Karpas-422 (cell line): ENCODE data around the gene SMIM8. TPM values are rescaled to one million over a fixed set of nuclear protein-coding genes. Genes with fewer than 3 reads are reported as not detected.

Experiments
- DNase-seq: peaks from one replicate; pipeline ENCODE4 v3.0.0-alpha.2; 2015
- H2AFZ ChIP-seq: fragments of 200-600 bp; sonication (generic); 2 replicates; pipeline ENCODE4 v1.6.1; 2014; ENCODE audit warnings: antibody characterized with exemption, low read length, mixed read lengths
- H3K27ac ChIP-seq: fragments of 200-600 bp; sonication (generic); 2 replicates; pipeline ENCODE4 v1.5.1; 2014; ENCODE audit warnings: mild to moderate bottlenecking, low read length, moderate library complexity
- H3K27me3 ChIP-seq: fragments of 200-600 bp; sonication (generic); 2 replicates; pipeline ENCODE4 v1.6.1; 2014; ENCODE audit warnings: low read length, mixed read lengths
- H3K36me3 ChIP-seq: fragments of 200-600 bp; sonication (generic); 2 replicates; pipeline ENCODE4 v1.6.1; 2014; ENCODE audit warnings: low read length, mixed read lengths; ENCODE audit not compliant: insufficient read depth
- H3K4me1 ChIP-seq: fragments of 200-600 bp; sonication (generic); 2 replicates; pipeline ENCODE4 v1.6.1; 2014; ENCODE audit warnings: mild to moderate bottlenecking, low read length, mixed read lengths
- H3K4me2 ChIP-seq: fragments of 200-600 bp; sonication (generic); 2 replicates; pipeline ENCODE4 v1.6.1; 2014; ENCODE audit warnings: low read length, low read depth, mild to moderate bottlenecking; ENCODE audit not compliant: poor library complexity, severe bottlenecking
- H3K4me3 ChIP-seq: fragments of 200-600 bp; sonication (generic); 2 replicates; pipeline ENCODE4 v1.5.1; 2014; ENCODE audit warnings: mild to moderate bottlenecking, antibody characterized with exemption, low read length, mixed read lengths
- H3K79me2 ChIP-seq: fragments of 200-600 bp; sonication (generic); 2 replicates; pipeline ENCODE4 v1.6.1; 2014; ENCODE audit warnings: mild to moderate bottlenecking, low read length, mixed read lengths
- H3K9ac ChIP-seq: fragments of 200-600 bp; sonication (generic); 2 replicates; pipeline ENCODE4 v1.6.0; 2014; ENCODE audit warnings: low read length
- H3K9me2 ChIP-seq: fragments of 200-600 bp; sonication (generic), shearing (Covaris generic); replicated peaks from 2 replicates; pipeline ENCODE4 v1.6.0; 2014; ENCODE audit warnings: mild to moderate bottlenecking, low read length, moderate library complexity; ENCODE audit not compliant: insufficient read depth
- H3K9me3 ChIP-seq: fragments of 300-700, 200-600 bp; sonication (generic); 2 replicates; pipeline ENCODE4 v1.6.1; 2014; ENCODE audit warnings: low read length, mixed read lengths
- H4K20me1 ChIP-seq: fragments of 200-600 bp; sonication (generic); 2 replicates; pipeline ENCODE4 v1.6.1; 2014; ENCODE audit warnings: mild to moderate bottlenecking, antibody characterized with exemption, low read length, low read depth; ENCODE audit not compliant: insufficient read depth
- total RNA-seq: library from RNA; depleted of rRNA; stranded (reverse); fragments of >200 nt; shearing (Covaris generic); gene quantifications from 2 replicates; pipeline ENCODE4 v1.2.3, GENCODE V29; 2014; ENCODE audit warnings: low replicate concordance

SMIM8 gene
- total RNA-seq, 1 experiment from 2014 or later: 14.2 TPM

GRCh38 chr6:87356181-87356580 is 33.8 kb downstream of the SMIM8 start:
- Histone ChIP-seq H3K9ac (no peak overlapping the region), H3K36me3 (no peaks in the 10 kb centered on the region; the same call in 1 of the 2 replicates), H3K4me3 (no peak overlapping the region), H3K27me3 (no peaks in the 10 kb centered on the region), H3K27ac (no peak overlapping the region), H3K79me2 (no peaks in the 10 kb centered on the region), H4K20me1 (no peaks in the 10 kb centered on the region), H3K4me2 (no peak overlapping the region), H2AFZ (no peak overlapping the region), H3K9me3 (no peaks in the 10 kb centered on the region), H3K4me1 (peaks cover 6% of the 10 kb centered on the region), H3K9me2 (no peaks in the 10 kb centered on the region)
- DNase-seq: no peak

- Histone ChIP-seq H4K20me1 (no peaks in the 10 kb centered on the region), H3K79me2 (no peaks in the 10 kb centered on the region), H3K9ac (no peak overlapping the region)
Observed at GRCh38 chr6:87357479-87358196, 35.2 kb downstream of the SMIM8 start.

GRCh38 chr6:87364602-87365252 is 42.3 kb downstream of the SMIM8 start:
- no peak for DNase-seq
- Histone ChIP-seq H3K4me3 (no peak overlapping the region), H3K9me3 (peaks cover 5% of the 10 kb centered on the region; the same call in 1 of the 2 replicates), H3K4me1 (no peaks in the 10 kb centered on the region), H3K27me3 (no peaks in the 10 kb centered on the region), H2AFZ (no peak overlapping the region), H3K36me3 (no peaks in the 10 kb centered on the region), H3K4me2 (no peak overlapping the region), H3K27ac (no peak overlapping the region), H4K20me1 (no peaks in the 10 kb centered on the region), H3K79me2 (no peaks in the 10 kb centered on the region), H3K9me2 (no peaks in the 10 kb centered on the region), H3K9ac (no peak overlapping the region)

More at GRCh38 chr6:87357479-87358196, 35.2 kb downstream of the SMIM8 start:
- peaks cover 2% of the 10 kb centered on the region for H3K4me1 ChIP-seq
- no peak overlapping the region for H3K4me2 ChIP-seq
- H3K27me3 ChIP-seq: no peaks in the 10 kb centered on the region
- DNase-seq: no peak
- H3K9me2 ChIP-seq: no peaks in the 10 kb centered on the region
- H3K36me3 ChIP-seq: no peaks in the 10 kb centered on the region
- no peaks in the 10 kb centered on the region for H3K9me3 ChIP-seq
- H3K27ac ChIP-seq: no peak overlapping the region
- H3K4me3 ChIP-seq: no peak overlapping the region
- H2AFZ ChIP-seq: no peak overlapping the region

GRCh38 chr6:87366072-87366827 is 43.9 kb downstream of the SMIM8 start:
- H3K4me2 ChIP-seq: no peak overlapping the region
- no peak overlapping the region for H2AFZ ChIP-seq
- no peak for DNase-seq
- H3K9me3 ChIP-seq: peaks cover 5% of the 10 kb centered on the region; the same call in 1 of the 2 replicates
- H3K27me3 ChIP-seq: no peaks in the 10 kb centered on the region
- no peaks in the 10 kb centered on the region for H3K36me3 ChIP-seq
- H3K79me2 ChIP-seq: no peaks in the 10 kb centered on the region
- H4K20me1 ChIP-seq: no peaks in the 10 kb centered on the region
- no peaks in the 10 kb centered on the region for H3K9me2 ChIP-seq
- H3K27ac ChIP-seq: no peak overlapping the region
- H3K4me3 ChIP-seq: no peak overlapping the region
- no peak overlapping the region for H3K9ac ChIP-seq
- no peaks in the 10 kb centered on the region for H3K4me1 ChIP-seq

- H3K4me2 ChIP-seq: no peak overlapping the region
- no peaks in the 10 kb centered on the region for H3K79me2 ChIP-seq
- no peaks in the 10 kb centered on the region for H3K9me2 ChIP-seq
Observed at GRCh38 chr6:87366899-87367298, 44.5 kb downstream of the SMIM8 start.

GRCh38 chr6:87373377-87373776 is 51.0 kb downstream of the SMIM8 start:
- no peak overlapping the region for H3K4me3 ChIP-seq
- no peaks in the 10 kb centered on the region for H3K79me2 ChIP-seq
- no peaks in the 10 kb centered on the region for H3K27me3 ChIP-seq
- DNase-seq: no peak
- H2AFZ ChIP-seq: no peak overlapping the region
- H3K9me2 ChIP-seq: no peaks in the 10 kb centered on the region
- H4K20me1 ChIP-seq: no peaks in the 10 kb centered on the region
- H3K36me3 ChIP-seq: no peaks in the 10 kb centered on the region
- H3K27ac ChIP-seq: no peak overlapping the region
- no peak overlapping the region for H3K9ac ChIP-seq
- no peaks in the 10 kb centered on the region; the same call in 1 of the 2 replicates for H3K9me3 ChIP-seq
- H3K4me1 ChIP-seq: peaks cover 14% of the 10 kb centered on the region
- H3K4me2 ChIP-seq: no peak overlapping the region

More at GRCh38 chr6:87366899-87367298, 44.5 kb downstream of the SMIM8 start:
- no peak overlapping the region for H2AFZ ChIP-seq
- peaks cover 5% of the 10 kb centered on the region; the same call in 1 of the 2 replicates for H3K9me3 ChIP-seq
- H3K27ac ChIP-seq: no peak overlapping the region
- no peaks in the 10 kb centered on the region for H3K4me1 ChIP-seq
- no peak overlapping the region for H3K9ac ChIP-seq
- no peak for DNase-seq
- no peaks in the 10 kb centered on the region for H3K27me3 ChIP-seq
- H3K4me3 ChIP-seq: no peak overlapping the region
- H3K36me3 ChIP-seq: no peaks in the 10 kb centered on the region
- no peaks in the 10 kb centered on the region for H4K20me1 ChIP-seq

GRCh38 chr6:87375315-87375714 is 52.9 kb downstream of the SMIM8 start:
- Histone ChIP-seq H3K4me1 (peaks cover 24% of the 10 kb centered on the region), H3K9me3 (no peaks in the 10 kb centered on the region; the same call in 1 of the 2 replicates), H3K27ac (no peak overlapping the region), H3K27me3 (no peaks in the 10 kb centered on the region), H4K20me1 (no peaks in the 10 kb centered on the region), H2AFZ (no peak overlapping the region), H3K9me2 (no peaks in the 10 kb centered on the region), H3K36me3 (no peaks in the 10 kb centered on the region), H3K4me2 (no peak overlapping the region), H3K79me2 (no peaks in the 10 kb centered on the region), H3K9ac (no peak overlapping the region), H3K4me3 (no peak overlapping the region)
- no peak for DNase-seq

- H3K27ac ChIP-seq: no peak overlapping the region
- no peaks in the 10 kb centered on the region for H3K79me2 ChIP-seq
- H3K9me2 ChIP-seq: no peaks in the 10 kb centered on the region
- H4K20me1 ChIP-seq: no peaks in the 10 kb centered on the region
- H3K4me1 ChIP-seq: peaks cover 24% of the 10 kb centered on the region
- no peaks in the 10 kb centered on the region for H3K36me3 ChIP-seq
- no peak overlapping the region for H3K4me3 ChIP-seq
- no peaks in the 10 kb centered on the region for H3K27me3 ChIP-seq
- H3K9me3 ChIP-seq: no peaks in the 10 kb centered on the region; the same call in 1 of the 2 replicates
- no peak overlapping the region for H2AFZ ChIP-seq
- no peak for DNase-seq
- no peak overlapping the region for H3K4me2 ChIP-seq
- H3K9ac ChIP-seq: no peak overlapping the region
Observed at GRCh38 chr6:87376643-87377042, 54.3 kb downstream of the SMIM8 start.
